GM18520 (cell line): ENCODE measurements around the gene RUNX1.

Source experiments
- ATAC-seq: cut with Tn5 transposase; IDR thresholded peaks from one replicate; pipeline ENCODE4 v1.9.1; 2021; ENCODE audit not compliant: unreplicated experiment

Gene RUNX1

DNA sequence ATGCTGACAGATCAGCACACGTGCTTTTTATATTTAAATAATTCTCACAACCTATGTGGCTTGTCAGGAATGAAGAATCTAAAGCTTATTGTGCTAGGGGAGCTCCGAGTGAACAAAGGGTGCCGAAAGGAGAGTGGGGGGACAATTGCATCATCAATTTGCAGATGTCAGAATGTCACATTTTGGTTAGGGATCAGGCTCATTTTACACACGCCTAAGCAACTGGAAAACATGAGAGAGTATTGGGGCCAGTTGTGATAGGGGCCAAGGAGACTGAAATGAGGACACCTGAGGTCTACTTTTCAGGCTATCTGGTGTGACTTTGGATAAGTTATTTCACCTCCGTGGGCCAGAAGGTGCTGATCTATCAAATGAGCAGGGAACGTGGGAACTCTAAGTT, 31.8 kb downstream of the RUNX1 start:
- no peak for ATAC-seq

DNA sequence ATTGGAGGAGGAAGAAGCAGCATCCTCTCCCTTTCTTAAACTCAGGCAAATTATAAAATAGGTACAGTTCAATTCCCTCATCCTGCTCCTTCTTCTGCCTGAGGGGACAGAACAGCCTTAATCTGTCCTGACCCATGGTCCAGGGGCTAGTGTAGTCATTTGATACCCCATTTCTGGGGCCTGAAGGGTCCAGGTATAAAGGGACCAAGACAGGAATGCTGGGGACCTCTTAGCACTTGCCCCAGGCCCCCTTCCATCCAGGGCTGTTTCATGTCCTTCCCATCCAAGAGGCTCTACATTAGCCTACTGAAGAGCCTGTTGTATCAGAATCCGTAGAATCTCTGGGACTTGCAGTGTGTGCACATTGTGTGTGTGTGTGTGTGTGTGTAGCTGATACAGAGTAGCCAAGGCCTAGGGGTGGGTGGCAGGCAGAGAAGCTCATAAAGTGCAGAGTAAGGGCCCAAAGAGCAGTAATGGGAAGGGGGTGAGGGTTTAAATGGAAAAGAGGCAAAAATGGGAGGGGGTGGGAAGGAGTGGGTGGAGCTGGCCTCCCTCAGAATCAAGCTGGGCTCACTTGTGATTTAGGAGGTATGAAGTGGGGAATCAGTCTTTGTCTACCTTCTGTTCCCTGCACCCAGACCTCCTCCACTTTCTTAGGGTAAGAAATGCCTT, 32.4 kb downstream of the RUNX1 start:
- ATAC-seq, result no peak

DNA sequence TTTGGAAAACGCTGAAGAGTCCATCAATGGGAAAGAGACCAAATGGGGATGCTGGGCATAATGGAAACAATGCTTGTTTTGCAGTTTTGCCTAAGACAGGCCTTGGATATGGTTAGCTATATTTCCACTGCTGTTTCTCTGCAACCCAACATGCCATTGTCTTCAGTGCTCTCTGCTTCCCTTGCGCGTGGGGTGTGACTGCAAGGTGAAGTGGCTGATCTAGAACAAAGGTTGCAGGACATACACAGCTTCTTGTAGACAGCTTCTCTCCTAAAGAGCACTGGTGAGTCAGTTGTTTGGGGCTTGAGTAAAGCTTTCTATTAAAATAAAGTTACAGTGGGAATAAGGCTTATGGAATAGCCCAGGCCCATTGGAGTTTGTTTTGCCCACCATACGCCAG, 33.0 kb downstream of the RUNX1 start:
- no peak for ATAC-seq

DNA sequence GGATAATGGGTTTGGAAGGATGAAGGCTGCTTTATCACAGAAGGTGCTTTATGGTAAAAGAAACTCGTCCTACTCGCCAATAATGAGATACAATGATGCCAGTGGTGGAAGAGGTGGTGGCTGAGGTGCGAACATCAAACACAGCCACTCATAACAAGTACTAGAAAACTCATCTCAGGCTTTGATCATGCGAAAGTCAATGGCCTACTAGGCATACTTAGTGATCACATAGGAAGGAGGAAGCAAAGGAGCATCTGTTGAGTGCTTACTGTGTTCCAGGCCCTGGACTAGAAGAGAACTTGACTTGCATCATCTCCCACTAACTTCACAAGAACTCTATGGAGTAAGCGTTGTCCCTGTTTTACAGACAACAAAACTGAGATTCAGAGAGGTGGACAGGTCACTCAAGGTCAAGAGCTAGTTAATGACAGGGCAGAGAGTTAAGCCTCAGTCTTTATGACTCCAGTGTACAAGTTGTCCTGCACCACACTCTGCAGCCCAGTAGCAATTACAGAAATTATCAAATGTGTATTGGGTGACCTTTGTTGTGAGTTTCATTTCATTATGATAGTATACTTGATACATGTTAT, 33.6 kb downstream of the RUNX1 start:
- ATAC-seq, result no peak

DNA sequence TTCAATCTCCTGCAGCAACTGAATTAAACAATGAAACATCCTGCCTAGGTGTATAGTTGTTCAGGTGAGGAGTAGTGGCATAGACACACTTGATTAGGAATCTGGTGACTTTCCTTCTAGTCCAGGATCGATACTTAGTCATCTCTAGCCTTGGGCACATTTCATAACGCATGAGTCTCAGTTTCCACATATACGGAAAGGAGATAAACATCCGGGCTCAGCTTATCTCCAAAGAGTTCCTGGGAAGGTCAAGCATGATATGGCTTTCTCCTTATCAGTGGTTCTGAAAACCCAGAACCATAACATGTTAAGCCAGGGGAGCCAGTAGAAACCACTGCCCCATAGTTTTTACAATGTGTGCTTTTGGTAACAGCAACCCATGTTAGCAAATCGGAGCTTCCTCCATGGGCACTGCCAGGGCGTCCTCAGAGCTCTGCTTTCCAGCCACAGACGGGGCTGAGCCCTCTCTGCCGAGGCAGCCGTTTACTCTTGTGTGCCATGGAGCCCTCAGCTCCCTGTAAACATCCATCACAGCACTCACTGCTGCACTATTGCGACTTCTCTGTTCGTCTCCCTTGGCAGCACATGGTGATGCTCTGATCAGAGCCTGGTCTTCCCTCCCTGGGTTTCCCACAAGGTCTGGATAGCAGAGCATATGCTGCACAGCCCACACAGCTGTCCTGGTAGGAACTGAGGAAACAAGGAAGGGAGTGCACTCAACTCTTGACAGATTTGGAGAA, 34.6 kb downstream of the RUNX1 start:
- no peak for ATAC-seq

DNA sequence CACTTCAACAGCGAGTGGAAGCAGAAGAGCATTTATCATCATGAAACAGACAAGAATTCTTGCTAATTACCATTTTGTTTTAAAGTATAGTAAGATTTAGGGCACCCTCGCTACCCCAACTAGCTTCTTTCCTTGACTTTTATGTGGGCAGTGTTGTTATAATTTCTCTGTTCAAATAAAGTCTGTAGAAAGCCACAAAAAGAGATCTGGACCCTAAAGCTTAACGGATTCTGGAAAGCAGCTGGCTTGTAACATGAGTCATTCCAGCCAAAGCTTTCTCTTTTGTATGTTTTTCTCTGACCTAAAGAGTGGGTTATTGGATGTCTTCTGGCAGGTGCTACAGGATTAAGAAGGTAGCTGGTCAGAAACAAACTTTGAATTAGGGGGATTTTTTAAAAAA, 37.4 kb downstream of the RUNX1 start:
- no peak for ATAC-seq

DNA sequence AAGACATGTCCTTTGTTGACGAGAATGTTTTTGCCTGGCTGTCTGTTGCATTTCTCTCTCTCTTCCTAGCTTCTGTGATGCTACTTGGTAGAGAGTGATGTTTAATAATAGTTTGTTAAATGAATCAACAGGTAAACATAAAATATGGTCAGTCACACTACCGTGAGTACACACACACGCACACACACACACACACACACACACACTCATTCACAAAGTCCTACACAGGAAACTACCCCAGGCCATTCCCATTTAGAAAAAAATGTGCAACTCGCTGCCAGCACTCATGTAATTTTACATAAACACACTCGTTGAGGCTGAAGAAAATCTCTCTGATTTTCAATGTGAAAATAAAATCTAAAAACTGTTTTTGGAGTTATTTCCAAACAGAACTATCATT, 38.7 kb downstream of the RUNX1 start:
- no peak for ATAC-seq

DNA sequence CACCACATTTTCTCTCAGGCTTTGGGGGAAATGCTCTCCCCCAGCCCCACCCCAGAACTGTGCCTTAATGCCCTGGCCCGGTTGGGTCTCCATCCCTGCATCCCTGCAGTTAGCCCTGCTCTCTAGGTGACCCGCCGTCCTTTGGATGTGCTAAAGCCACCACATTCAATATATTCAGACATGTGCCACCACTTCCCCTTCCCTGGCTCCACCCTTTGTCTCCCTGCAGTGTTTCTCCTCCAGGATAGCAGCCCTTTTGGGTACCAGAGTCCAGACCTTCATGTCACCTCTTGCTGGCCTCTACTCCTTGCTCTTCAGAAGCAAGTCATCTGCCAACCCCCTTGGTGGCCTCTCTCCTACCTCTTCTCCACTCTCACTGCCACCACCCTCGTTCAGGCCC, 41.8 kb downstream of the RUNX1 start:
- no peak for ATAC-seq

DNA sequence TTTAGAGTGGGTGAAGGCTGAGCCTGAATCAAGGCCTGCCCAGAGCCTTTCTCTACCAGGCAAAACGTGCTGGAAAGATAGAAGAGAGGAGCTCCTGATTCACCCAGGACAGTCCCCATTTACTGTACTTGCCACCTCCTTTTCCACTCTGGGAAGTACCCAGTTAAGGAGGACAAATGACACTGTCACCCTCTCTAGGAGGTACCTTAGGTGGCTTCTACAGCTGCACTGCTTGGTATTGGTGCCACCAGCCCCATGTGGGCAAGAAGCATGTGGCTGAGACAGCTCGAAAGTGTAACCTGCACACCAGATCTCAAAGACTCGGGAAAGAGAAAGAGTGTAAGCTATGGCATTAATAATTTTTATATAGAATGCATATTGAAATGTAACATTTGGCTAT, 42.3 kb downstream of the RUNX1 start:
- ATAC-seq, result no peak

DNA sequence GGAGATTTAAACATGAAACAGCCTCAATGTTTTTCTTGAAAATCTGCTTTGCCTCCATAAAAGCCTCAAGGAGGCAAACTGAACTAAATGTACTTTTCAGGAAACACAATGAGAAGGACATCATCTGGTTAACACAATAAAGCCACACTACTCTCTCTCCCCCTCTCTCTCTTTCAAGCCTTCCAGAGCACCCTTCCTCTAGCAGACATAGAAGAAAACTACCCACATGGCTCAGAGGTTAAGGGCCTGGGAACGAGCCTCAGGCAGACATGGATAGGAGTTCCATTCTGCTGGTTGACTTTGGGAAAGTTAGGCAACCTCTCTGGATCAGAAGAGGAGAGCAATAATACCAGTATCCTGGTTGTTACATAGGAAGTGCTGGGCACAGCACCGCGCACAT, 42.9 kb downstream of the RUNX1 start:
- ATAC-seq, result no peak

DNA sequence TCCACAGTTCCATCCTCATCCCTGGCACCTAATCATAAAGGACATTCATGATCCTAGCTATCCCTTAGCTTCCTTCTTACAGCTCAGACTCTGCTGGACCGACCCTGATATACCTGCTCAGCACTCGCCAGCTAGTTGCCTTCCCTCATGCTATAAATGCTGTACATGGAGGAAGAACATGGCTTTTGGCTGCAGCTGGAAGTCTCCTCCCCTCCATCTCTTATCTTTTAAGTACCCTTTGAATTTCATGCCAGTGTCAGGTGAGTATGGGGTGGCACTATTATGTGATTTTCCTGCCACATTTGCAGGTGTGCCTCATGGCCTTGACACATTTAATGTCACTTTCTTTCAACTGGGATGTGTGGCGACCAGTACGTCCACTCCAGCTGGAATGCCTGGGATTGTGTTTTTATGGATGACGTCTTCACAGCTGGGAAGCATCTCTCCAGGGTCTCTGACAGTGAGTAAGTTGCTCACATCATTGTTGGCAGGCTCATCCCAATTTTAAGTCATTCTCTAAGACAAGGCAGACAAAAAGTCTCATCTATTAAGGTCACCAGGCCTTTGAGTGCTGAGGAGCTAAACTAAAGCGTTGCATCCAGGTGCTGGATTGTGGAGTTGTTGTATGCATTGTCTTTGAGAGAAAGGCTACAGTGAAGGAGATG, 43.4 kb downstream of the RUNX1 start:
- no peak for ATAC-seq

DNA sequence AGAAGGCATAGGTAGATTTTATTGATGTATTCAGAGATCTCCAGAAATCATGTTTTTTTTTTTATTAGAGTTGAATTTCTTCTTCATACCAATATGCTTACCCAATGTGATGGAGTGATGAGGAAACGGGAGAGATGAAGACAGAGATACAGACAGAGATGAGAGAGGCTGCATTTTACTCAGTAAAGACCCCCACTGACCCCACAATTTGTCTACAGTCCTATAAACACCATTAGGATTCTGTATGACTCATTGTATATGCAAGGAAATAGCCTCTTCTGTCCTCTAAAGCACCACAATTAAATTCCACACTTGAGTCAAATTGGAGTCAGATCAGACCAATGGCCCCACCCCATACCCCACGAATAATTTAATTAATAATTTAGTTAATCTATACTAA, 44.0 kb downstream of the RUNX1 start:
- ATAC-seq, result no peak

DNA sequence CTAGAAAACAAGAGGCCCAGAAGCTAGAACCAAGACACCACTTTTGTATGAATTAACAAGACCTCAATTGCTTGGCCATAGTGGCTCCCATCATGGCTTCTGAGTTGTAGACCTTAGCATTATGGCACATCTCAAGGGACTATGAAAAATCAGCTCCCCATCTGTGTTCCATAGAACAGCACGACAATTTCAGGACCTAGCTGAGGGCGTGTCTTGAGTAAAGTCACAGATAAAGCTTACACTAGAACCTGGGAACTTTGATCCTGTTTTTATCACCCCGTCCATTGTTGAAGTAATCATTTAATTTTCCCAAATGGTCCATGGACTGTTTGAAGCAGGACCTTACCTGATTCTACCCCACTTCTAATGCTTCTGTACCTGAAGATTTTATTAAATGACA, 44.8 kb downstream of the RUNX1 start:
- ATAC-seq, result no peak

DNA sequence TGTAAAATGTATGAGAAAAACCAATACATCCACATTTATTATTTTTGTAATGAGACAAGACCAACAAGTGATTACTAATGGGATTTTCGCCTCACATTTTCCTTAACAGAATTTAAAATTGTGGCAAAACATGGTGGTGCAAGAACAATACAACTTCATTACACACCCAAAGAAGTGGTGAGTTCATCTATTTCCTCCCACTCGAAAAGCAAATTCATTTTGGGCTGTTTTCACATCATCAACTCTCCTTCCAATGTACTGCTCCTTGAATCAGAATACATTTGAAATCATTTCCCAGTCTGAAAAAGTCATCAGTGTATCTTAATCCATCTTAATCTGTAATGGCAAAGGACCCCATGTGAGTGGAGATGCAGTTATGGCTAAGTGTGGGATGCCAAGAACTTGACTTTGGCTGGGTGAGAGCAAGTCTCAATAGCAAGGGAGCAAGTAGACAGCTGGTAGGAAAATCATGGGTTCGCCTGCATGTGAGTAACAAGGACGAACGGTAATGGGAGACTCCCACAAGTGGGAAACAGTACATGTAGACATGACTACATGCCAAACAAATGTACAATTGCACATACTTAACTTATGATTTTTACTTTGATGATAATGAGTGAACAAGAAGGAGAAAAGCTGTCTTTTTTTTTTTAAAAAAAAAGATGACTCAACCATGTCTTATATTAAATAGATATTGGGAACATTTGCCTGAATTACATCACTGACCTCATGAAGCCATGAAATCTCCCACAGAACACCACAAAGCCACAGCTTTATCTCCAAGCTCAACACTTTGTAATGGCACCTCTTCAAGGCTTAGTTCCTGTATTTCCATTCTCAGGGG, 46.0 kb downstream of the RUNX1 start:
- ATAC-seq, result no peak

DNA sequence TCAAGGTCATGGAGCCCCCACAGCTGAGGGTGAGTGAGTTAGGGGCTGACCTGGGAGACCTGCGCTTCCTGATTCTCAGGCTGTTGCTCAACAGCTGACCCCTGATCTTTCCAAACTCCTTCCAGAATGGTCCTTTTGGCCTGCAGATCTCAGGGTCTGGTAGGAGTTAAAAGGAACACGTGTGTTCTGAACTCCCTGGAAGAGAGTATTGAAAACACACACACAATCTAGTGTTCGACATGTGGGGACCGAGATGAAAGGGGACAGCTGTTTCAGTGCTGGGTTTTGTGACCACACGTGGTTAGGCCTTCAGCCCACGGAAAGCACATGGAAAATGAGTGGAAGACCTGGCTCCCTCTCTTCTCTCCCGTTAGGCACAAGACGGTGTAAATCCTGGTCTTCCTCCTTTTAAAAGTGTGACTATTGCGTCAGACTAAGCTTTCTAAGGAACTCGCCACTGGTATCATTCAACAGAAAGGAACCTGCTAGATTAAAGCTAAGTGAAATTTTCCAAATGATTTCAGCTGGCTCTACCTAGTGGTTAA, 49.6 kb downstream of the RUNX1 start:
- ATAC-seq, result no peak

DNA sequence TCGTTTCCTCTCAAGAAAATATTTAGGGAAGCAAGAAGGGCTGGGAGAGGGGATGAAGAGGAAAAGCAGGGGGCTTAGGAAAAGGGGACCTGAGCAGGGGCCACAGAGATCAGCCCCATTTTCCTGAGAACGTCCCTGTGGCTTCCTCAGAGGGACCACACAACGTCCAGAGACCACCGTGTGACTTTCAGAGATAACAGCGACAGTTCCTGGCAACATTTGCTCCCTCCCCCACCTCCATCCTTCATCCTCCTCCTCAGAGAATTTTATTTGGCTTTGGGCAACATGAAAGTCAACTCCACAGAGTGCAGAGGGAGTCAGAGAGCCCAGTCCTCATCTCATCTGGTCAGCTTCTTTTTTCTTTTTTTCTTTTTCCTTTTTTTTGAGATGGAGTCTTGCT, 50.9 kb downstream of the RUNX1 start:
- ATAC-seq, result no peak

DNA sequence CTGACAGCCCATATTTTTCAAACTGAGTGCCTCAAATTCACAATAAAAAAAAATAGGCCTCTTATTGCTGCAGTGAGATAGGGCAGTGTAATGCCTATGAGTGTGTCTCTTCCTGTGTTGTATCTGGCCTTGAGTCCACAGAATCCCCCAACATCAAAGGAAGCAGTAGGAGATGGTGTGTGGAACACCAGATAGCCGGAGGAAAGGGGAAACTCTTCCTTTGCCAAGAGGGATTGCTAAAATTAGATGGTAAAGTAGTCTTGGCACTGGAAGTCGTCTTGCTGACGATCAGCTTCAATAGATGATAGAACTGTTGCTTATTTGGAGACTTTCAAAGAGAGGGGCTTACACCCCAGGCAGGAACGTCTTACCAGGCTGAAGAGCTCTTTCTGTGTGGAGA, 51.8 kb downstream of the RUNX1 start:
- no peak for ATAC-seq

DNA sequence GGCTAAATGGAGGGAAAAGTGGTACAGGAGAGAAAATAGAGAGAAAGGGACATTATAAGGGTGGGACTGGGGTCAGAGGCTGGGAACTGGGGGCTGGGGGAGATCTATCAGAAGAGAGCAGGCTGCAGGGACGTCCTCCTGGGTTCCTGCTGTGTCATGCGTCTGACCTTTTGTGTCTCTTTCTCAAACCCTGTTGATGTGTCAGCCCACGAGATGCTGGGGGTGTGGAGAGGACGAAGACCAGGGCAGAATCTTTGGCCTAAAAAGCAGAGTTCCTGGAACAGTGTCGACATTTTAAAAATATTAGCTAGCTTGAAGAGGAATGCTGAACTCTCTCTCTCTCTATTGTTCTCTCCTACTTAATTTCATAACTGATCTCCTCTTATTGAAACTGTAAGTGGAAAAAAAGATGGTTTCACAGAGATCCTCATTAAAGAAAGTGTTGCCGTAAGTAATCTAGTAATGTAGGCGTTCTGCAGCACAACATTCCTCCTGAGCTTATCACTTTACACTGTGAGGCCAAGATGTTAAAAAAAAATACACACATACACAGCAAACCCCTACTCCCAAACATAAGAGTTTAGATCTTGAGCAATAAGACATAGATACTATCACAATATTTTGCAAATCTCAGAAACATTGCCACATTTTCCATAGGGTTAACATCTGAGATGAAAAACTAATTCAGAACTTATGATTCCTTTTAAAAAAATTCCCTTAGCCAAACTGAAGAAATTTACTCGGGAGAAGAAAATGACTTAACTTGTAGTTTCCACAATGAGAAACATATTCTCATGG, 52.6 kb downstream of the RUNX1 start:
- no peak for ATAC-seq

DNA sequence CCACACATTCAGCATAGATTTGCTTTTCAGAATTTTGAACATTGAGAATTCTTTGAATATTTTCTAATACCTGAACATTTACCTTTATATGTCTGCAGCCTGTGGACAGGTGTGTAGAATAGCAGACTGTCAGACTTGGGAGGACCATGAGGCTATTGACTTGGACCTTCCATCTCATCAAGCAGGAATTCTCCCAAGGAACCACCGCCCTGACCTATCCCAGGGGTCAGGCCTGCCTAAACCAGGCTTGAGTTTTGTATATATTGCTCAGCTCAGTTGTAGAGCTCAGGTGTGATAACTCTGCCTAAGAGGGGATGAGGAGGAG, 53.2 kb downstream of the RUNX1 start:
- ATAC-seq, result no peak
